Measurements from ENCODE around the gene PTPRN2. TPM values are rescaled to one million over a fixed set of nuclear protein-coding genes. Genes with fewer than 3 reads are reported as not detected.
A peak's percentile ranks its signal among the peaks of the same experiment; 100 is the strongest.

Gene PTPRN2
- total RNA-seq, 1 experiment from 2014 or later, result 1.2 TPM

- Histone ChIP-seq H3K4me1 (replicated peaks) (no peaks in the 10 kb centered on the region), H3K4me3 (no peak overlapping the region), H3K9me3 (replicated peaks) (peaks cover 8% of the 10 kb centered on the region; the same call in 1 of the 2 replicates), H3K36me3 (no peaks in the 10 kb centered on the region), H3K27ac (no peak overlapping the region), H3K27me3 (replicated peaks) (no peaks in the 10 kb centered on the region)
- DNase-seq (ENCODE audit: low read depth in 1 of 2, low spot score in 2 of 2), result no peak
Measured at GRCh38 chr7:158097106-158097452, 490.5 kb downstream of the PTPRN2 start.

- Histone ChIP-seq H3K36me3 (no peaks in the 10 kb centered on the region), H3K27me3 (replicated peaks) (no peaks in the 10 kb centered on the region), H3K27ac (no peak overlapping the region), H3K4me3 (no peak overlapping the region), H3K4me1 (replicated peaks) (no peaks in the 10 kb centered on the region), H3K9me3 (replicated peaks) (peaks cover 4% of the 10 kb centered on the region; the same call in 1 of the 2 replicates)
- DNase-seq (ENCODE audit: low read depth in 1 of 2, low spot score in 2 of 2), result peak in 1 of 2 experiments; percentile 20
Measured at GRCh38 chr7:158096582-158096981, 491.0 kb downstream of the PTPRN2 start.

DNA sequence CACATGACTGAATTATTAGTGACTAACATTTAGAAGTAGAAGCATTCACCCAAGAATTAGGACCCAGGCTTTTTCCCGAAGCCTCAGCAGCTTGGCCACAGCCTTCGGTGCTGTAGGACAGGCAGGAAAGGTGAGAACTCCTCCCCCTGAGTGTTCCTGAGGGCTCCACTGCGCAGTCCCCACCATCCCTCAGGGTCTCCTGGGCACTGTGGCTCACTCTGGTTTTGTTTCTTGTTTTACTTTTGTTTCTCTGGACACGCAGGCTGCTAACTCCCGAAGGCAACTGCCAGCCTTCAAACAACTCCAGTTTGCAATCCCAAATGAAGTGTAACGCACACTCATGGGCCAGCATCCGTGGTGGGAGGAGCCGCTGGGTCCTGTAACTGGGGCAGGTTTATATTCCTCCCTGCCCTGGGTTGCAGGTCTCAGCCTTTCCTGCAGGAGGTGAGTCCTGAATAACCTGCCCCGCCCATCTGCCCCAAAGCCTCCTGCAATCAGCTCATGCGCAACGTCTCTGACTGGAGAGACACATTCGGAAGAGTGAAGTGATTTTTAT is 492.9 kb downstream of the PTPRN2 start:
- Histone ChIP-seq H3K27ac (no peak overlapping the region), H3K4me1 (replicated peaks) (no peaks in the 10 kb centered on the region), H3K36me3 (no peaks in the 10 kb centered on the region), H3K27me3 (replicated peaks) (no peaks in the 10 kb centered on the region), H3K4me3 (no peak overlapping the region), H3K9me3 (replicated peaks) (peaks cover 4% of the 10 kb centered on the region; the same call in 1 of the 2 replicates)
- DNase-seq (ENCODE audit: low read depth in 1 of 2, low spot score in 2 of 2), result peak in 1 of 2 experiments; percentile 17

DNA sequence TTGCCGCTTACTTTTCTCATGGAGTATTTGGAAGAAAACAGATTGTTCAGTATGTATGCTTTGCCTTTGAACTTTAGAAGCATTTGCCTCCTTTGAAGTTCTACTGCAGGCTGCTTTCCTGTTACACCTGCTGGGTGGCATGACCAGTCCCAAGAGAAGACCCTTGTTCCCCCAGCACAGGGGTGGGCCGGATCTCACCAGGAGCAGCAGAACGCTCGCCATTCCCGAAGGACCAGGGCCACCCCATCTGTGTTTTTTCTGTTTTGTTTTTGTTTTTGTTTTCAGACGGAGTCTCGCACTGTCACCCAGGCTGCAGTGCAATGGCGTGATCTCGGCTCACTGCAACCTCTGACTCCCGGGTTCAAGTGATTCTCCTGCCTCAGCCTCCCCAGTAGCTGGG is 493.6 kb downstream of the PTPRN2 start:
- H3K27ac ChIP-seq, result no peak overlapping the region
- peaks cover 4% of the 10 kb centered on the region; the same call in 1 of the 2 replicates for H3K9me3 ChIP-seq (replicated peaks)
- H3K36me3 ChIP-seq, result no peaks in the 10 kb centered on the region
- H3K27me3 ChIP-seq (replicated peaks), result no peaks in the 10 kb centered on the region
- H3K4me1 ChIP-seq (replicated peaks), result no peaks in the 10 kb centered on the region
- DNase-seq (ENCODE audit: low read depth in 1 of 2, low spot score in 2 of 2), result peak in 1 of 2 experiments; percentile 21
- no peak overlapping the region for H3K4me3 ChIP-seq

GRCh38 chr7:158093156-158093796 is 494.3 kb downstream of the PTPRN2 start:
- no peaks in the 10 kb centered on the region for H3K27me3 ChIP-seq (replicated peaks)
- H3K9me3 ChIP-seq (replicated peaks), result peaks cover 4% of the 10 kb centered on the region; the same call in 1 of the 2 replicates
- no peak overlapping the region for H3K4me3 ChIP-seq
- peak in 1 of 2 experiments; percentile 14 for DNase-seq (ENCODE audit: low read depth in 1 of 2, low spot score in 2 of 2)
- H3K36me3 ChIP-seq, result no peaks in the 10 kb centered on the region
- H3K27ac ChIP-seq, result no peak overlapping the region
- H3K4me1 ChIP-seq (replicated peaks), result no peaks in the 10 kb centered on the region

DNA sequence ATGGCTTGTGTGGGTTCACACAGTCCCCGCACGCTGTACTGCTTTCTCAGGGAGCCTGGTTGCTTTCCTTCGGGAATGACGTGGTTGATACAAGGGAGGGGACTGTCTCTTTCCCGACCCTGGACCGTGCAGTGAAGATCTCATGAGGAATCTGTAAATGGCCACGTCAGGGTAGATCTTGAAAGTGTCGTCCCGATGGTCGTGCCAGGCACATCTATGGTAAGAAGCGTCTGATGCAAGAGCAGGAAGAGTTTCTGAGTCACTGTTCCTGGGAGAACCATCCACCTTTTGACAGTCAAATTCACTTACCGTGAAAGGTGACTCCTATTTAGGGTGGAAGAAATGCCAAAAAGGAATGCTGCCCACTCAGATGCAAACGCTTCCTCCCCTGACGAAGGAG is 500.4 kb downstream of the PTPRN2 start:
- H3K27ac ChIP-seq, result no peak overlapping the region
- no peaks in the 10 kb centered on the region for H3K36me3 ChIP-seq
- H3K27me3 ChIP-seq (replicated peaks), result no peaks in the 10 kb centered on the region
- H3K9me3 ChIP-seq (replicated peaks), result peaks cover 11% of the 10 kb centered on the region; the same call in 1 of the 2 replicates
- H3K4me1 ChIP-seq (replicated peaks), result no peaks in the 10 kb centered on the region
- DNase-seq (ENCODE audit: low read depth in 1 of 2, low spot score in 2 of 2), result peak in 1 of 2 experiments; percentile 26
- H3K4me3 ChIP-seq, result no peak overlapping the region

GRCh38 chr7:158085741-158086695 is 501.6 kb downstream of the PTPRN2 start:
- Histone ChIP-seq H3K4me3 (no peak overlapping the region), H3K36me3 (no peaks in the 10 kb centered on the region), H3K27ac (no peak overlapping the region), H3K4me1 (replicated peaks) (no peaks in the 10 kb centered on the region), H3K9me3 (replicated peaks) (peaks cover 11% of the 10 kb centered on the region; the same call in 1 of the 2 replicates), H3K27me3 (replicated peaks) (no peaks in the 10 kb centered on the region)
- DNase-seq (ENCODE audit: low read depth in 1 of 2, low spot score in 2 of 2), result no peak

DNA sequence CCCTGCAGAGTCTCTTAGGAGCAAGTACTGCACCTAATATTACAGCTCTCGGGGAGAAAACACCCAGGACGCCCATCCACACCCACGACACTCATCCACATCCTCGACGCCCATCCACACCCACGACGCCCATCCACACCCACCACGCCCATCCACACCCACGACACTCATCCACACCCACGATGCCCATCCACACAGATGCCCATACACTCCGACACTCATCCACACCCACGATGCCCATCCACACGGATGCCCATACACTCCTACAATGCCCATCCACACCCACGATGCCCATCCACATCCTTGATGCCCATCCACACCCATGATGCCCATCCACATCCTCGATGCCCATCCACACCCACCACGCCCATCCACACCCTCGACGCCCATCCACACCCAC is 503.1 kb downstream of the PTPRN2 start:
- Histone ChIP-seq H3K4me1 (replicated peaks) (no peaks in the 10 kb centered on the region), H3K27ac (no peak overlapping the region), H3K36me3 (no peaks in the 10 kb centered on the region), H3K4me3 (no peak overlapping the region), H3K9me3 (replicated peaks) (peaks cover 15% of the 10 kb centered on the region; the same call in 1 of the 2 replicates), H3K27me3 (replicated peaks) (no peaks in the 10 kb centered on the region)
- peak in 1 of 2 experiments; percentile 34 for DNase-seq (ENCODE audit: low read depth in 1 of 2, low spot score in 2 of 2)

GRCh38 chr7:158083526-158084310 is 503.9 kb downstream of the PTPRN2 start:
- Histone ChIP-seq H3K36me3 (no peaks in the 10 kb centered on the region), H3K27me3 (replicated peaks) (no peaks in the 10 kb centered on the region), H3K27ac (no peak overlapping the region), H3K4me1 (replicated peaks) (no peaks in the 10 kb centered on the region), H3K4me3 (no peak overlapping the region), H3K9me3 (replicated peaks) (peaks cover 15% of the 10 kb centered on the region; the same call in 1 of the 2 replicates)
- peak in 1 of 2 experiments; percentile 25 for DNase-seq (ENCODE audit: low read depth in 1 of 2, low spot score in 2 of 2)

- H3K4me1 ChIP-seq (replicated peaks), result no peaks in the 10 kb centered on the region
- H3K36me3 ChIP-seq, result no peaks in the 10 kb centered on the region
- no peak overlapping the region for H3K4me3 ChIP-seq
- H3K9me3 ChIP-seq (replicated peaks), result peaks cover 15% of the 10 kb centered on the region; the same call in 1 of the 2 replicates
- DNase-seq (ENCODE audit: low read depth in 1 of 2, low spot score in 2 of 2), result peak in 1 of 2 experiments; percentile 30
- no peak overlapping the region for H3K27ac ChIP-seq
- no peaks in the 10 kb centered on the region for H3K27me3 ChIP-seq (replicated peaks)
Measured at GRCh38 chr7:158082761-158083160, 504.9 kb downstream of the PTPRN2 start.

- Histone ChIP-seq H3K36me3 (no peaks in the 10 kb centered on the region), H3K27ac (no peak overlapping the region), H3K27me3 (replicated peaks) (no peaks in the 10 kb centered on the region), H3K4me1 (replicated peaks) (no peaks in the 10 kb centered on the region), H3K9me3 (replicated peaks) (peaks cover 15% of the 10 kb centered on the region), H3K4me3 (no peak overlapping the region)
- no peak for DNase-seq (ENCODE audit: low read depth in 1 of 2, low spot score in 2 of 2)
Measured at GRCh38 chr7:158080899-158081445, 506.7 kb downstream of the PTPRN2 start.

GRCh38 chr7:158077934-158078910 is 509.4 kb downstream of the PTPRN2 start:
- Histone ChIP-seq H3K27ac (no peak overlapping the region), H3K4me1 (replicated peaks) (no peaks in the 10 kb centered on the region), H3K9me3 (replicated peaks) (peaks cover 13% of the 10 kb centered on the region), H3K36me3 (no peaks in the 10 kb centered on the region), H3K27me3 (replicated peaks) (no peaks in the 10 kb centered on the region), H3K4me3 (no peak overlapping the region)
- no peak for DNase-seq (ENCODE audit: low read depth in 1 of 2, low spot score in 2 of 2)
